Fibroblast of gingiva (primary cell): Measurements from ENCODE around the gene MFAP2.
"Not testable (repeated sequence)": the region's sequence is repeated elsewhere in the genome, so short reads cannot be mapped to it uniquely, and the experiment has no call there.

Experiments used
- DNase-seq: peaks from one replicate; pipeline ENCODE4 v3.0.0-alpha.2; 2011; ENCODE audit warnings: low read depth

MFAP2 gene

GRCh38 chr1:16979475-16980327 is 719 bp downstream of the MFAP2 start:
- peak; percentile 56 for DNase-seq

GRCh38 chr1:16978567-16979474 is 1.6 kb downstream of the MFAP2 start:
- peak; percentile 97 for DNase-seq

- DNase-seq, result no peak
Measured at GRCh38 chr1:16978139-16978538, 2.3 kb downstream of the MFAP2 start.

GRCh38 chr1:16977377-16977776 is 3.0 kb downstream of the MFAP2 start:
- DNase-seq, result no peak

GRCh38 chr1:16976966-16977365 is 3.5 kb downstream of the MFAP2 start:
- no peak for DNase-seq

GRCh38 chr1:16975838-16976237 is 4.6 kb downstream of the MFAP2 start:
- no peak for DNase-seq

GRCh38 chr1:16975211-16975610 is 5.2 kb downstream of the MFAP2 start:
- no peak for DNase-seq

GRCh38 chr1:16973215-16973614 is 7.2 kb downstream of the MFAP2 start:
- DNase-seq, result no peak

GRCh38 chr1:16972189-16972895 is 8.1 kb downstream of the MFAP2 start:
- DNase-seq, result no peak

- peak; percentile 50 for DNase-seq
Measured at GRCh38 chr1:16971341-16972188, 8.9 kb downstream of the MFAP2 start.

GRCh38 chr1:16970132-16970910 is 10.1 kb downstream of the MFAP2 start:
- DNase-seq, result no peak

- DNase-seq, result no peak
Measured at GRCh38 chr1:16969651-16970050, 10.8 kb downstream of the MFAP2 start.

GRCh38 chr1:16969057-16969611 is 11.3 kb downstream of the MFAP2 start:
- no peak for DNase-seq

- DNase-seq, result no peak
Measured at GRCh38 chr1:16968372-16968771, 12.0 kb downstream of the MFAP2 start.

GRCh38 chr1:16967962-16968361 is 12.5 kb downstream of the MFAP2 start:
- DNase-seq, result no peak

- DNase-seq, result no peak
Measured at GRCh38 chr1:16967095-16967575, 13.3 kb downstream of the MFAP2 start.

GRCh38 chr1:16966282-16966681 is 14.1 kb downstream of the MFAP2 start:
- DNase-seq, result no peak

GRCh38 chr1:16965486-16966067 is 14.8 kb downstream of the MFAP2 start:
- DNase-seq, result no peak

- not testable (repeated sequence) for DNase-seq
Measured at GRCh38 chr1:16964169-16964568, 16.3 kb downstream of the MFAP2 start.
